Stimulated activated CD4-positive, alpha-beta T cell treated with anti-CD3 and anti-CD28 coated beads, Interleukin-12 subunit alpha, Interleukin-12 subunit beta, amount 100 ng/mL, for 24 hours (primary cell): Measurements from ENCODE around the gene GRAMD2A.
A peak's percentile ranks its signal among the peaks of the same experiment; 100 is the strongest.

Experiments used
- DNase-seq, 2 experiments: peaks; one replicate each; pipeline ENCODE4 v3.0.0-alpha.2; 2020; ENCODE audit warnings: low read depth in 2 of 2

The GRAMD2A gene

GRCh38 chr15:72136170-72137051 is 61.2 kb downstream of the GRAMD2A start:
- no peak for DNase-seq

DNA sequence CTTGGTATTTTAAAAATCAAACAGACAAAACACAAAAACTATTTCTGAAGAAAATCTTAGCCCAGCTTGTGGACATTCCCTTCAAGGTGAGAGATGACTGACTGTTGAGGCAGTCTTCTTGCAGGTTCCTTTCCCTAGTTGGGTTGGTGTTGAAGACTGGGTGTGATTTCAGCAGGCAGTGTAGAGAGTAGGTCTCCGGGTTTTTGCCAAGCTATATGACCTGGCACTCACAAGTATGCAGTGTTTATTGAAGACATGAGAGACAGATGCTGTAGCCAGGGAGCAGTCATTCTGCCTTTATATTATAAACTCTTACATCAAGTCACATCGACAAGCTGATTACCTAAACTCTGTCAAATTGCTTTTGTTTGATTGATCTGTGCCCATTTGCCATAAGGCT is 61.9 kb downstream of the GRAMD2A start:
- no peak for DNase-seq

GRCh38 chr15:72133211-72133610 is 64.4 kb downstream of the GRAMD2A start:
- DNase-seq = no peak

GRCh38 chr15:72131922-72132321 is 65.7 kb downstream of the GRAMD2A start:
- DNase-seq = no peak

DNA sequence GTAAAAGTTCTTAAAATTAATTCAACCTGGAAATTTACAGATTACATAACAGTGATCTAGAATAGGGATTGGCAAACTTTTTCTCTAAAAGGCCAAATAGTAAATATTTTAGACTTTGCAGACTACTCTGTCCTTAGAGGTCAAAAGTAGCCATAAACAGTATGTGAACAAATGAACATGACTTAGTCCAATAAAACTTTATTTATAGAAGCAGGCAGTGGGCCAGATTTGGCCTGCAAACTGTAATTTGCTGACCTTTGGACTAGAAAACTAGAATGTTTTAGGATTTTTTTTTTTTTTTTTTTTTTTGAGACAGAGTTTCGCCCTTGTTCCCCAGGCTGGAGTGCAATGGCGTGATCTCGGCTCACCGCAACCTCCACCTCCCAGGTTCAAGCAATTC is 67.3 kb downstream of the GRAMD2A start:
- DNase-seq = no peak

DNA sequence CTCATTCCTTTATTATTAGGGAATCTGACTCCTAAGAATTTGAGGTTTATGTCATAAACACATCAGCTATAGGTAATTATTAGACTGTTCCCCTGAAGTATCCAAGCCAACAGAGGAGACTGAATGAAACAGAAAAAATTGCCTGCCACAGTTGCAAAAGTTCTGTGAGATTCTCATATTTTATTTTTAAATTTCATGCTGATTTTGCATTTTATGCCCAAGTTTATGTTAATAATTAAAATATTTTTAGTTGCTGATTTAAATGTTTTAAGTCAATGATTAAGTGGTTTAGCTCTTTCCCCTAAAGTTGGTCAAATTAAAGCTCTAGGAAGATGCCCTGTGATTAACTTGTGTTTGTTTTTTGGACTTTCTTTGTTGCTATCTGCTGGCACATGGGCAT is 69.2 kb downstream of the GRAMD2A start:
- DNase-seq = no peak

GRCh38 chr15:72127724-72128322 is 69.8 kb downstream of the GRAMD2A start:
- no peak for DNase-seq

GRCh38 chr15:72124218-72124617 is 73.4 kb downstream of the GRAMD2A start:
- DNase-seq = no peak

DNA sequence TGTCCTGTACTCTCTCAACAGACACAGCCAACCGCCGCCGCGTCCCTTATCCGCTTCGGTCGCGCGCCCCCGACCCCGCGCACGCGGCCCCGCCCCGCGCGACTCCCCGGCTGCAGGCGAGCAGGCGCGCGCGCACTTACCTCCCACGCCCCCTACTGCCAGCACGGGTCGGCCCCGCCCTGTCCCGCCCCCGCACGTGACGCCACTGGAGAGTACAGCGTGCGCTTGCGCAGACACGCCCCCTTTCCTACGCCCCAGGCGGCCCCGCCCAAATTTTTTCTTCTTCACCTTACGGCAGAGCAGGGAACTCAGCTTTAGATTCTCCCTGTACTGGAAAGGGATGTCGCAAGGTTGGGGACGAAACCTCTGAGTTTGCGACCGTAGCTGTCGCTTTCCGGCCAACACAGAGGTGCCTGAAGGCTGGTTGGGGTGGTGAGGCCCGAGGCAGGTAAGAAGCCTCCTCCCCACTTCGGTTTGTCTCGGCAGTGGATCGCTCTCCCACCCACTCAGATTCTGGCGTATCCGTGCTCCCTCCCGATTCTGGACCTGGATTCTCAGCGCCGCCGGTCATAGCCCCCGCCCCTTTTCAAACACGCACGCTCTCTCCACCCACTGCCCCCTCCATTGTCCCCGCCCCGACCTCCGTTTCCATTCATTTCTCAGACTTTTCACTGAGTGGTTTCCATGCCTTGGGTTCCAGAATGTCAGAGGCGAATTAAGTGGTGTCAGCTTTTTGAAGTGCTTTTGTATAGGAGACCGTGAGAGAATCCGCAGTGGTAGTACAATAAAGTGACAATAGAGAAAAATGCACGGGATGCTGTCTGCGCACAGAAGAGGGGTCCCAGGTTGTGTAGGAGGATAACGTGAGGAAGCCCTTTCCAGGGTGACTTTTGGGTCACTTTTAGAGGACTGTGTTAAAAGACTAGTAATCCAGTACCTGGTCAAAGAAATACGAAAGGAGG is 79.3 kb downstream of the GRAMD2A start, which contains the start of the genes MYO9A and SENP8:
Gene MYO9A, minus strand, starts transcription at position 134 of the 962 bp plus-strand sequence. CDS start 71,587 bp downstream, outside the sequence.
Gene SENP8, plus strand, starts transcription at position 387 of the 962 bp plus-strand sequence. CDS start 21,221 bp downstream, outside the sequence.
- DNase-seq = peak; percentile 98 to 100

GRCh38 chr15:72117486-72118016 is 80.0 kb downstream of the GRAMD2A start:
- peak; percentile 48 to 67 for DNase-seq

GRCh38 chr15:72116731-72117485 is 80.7 kb downstream of the GRAMD2A start:
- peak; percentile 1 for DNase-seq

- DNase-seq = no peak
Observed at GRCh38 chr15:72113347-72114031, 84.1 kb downstream of the GRAMD2A start.

DNA sequence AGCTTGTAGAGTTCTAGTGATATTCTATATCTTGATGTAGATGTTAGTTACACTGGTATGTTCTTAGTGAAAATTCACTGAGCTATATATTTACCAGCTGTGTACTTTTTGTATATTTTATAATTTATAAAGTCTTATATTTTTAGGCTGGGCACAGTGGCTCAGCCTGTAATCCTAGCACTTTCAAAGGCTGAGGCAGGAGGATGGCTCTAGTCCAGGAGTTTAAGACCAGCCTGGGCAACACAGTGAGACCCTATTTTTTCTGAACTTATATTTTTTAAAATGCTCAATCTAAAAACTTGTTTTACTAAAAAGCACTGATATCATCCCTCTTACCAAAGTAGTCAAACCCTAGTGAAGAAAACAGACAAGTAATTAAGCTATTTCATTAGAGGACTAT is 84.8 kb downstream of the GRAMD2A start:
- no peak for DNase-seq

DNA sequence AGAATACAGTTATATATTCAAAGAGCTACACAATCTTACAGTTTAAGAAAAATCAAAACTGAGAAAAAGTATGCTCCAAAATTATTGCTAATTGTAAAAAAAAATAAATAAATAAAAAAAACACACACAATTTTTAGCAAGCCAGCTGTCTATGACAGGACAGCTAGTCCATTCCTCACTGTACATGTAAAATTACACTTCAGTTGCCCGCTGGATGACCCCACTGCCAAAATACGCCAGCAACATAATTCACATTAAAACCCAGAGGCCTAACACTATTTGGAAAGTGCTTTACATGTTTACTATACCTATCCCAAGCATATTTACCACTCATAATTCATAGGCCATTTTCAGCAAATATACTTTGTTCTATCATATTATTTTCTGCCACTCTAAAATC is 85.5 kb downstream of the GRAMD2A start:
- DNase-seq = no peak

GRCh38 chr15:72110355-72110754 is 87.2 kb downstream of the GRAMD2A start:
- DNase-seq = no peak
